IPS-NIHi7 (cell line): ENCODE measurements around the gene SAG.
"Not testable (repeated sequence)": the region's sequence is repeated elsewhere in the genome, so short reads cannot be mapped to it uniquely, and the experiment has no call there.

ENCODE experiments used
- DNase-seq: peaks from one replicate; pipeline ENCODE4 v3.0.0; 2012; ENCODE audit warnings: mixed read lengths; ENCODE audit errors: extremely low spot score

Gene SAG

DNA sequence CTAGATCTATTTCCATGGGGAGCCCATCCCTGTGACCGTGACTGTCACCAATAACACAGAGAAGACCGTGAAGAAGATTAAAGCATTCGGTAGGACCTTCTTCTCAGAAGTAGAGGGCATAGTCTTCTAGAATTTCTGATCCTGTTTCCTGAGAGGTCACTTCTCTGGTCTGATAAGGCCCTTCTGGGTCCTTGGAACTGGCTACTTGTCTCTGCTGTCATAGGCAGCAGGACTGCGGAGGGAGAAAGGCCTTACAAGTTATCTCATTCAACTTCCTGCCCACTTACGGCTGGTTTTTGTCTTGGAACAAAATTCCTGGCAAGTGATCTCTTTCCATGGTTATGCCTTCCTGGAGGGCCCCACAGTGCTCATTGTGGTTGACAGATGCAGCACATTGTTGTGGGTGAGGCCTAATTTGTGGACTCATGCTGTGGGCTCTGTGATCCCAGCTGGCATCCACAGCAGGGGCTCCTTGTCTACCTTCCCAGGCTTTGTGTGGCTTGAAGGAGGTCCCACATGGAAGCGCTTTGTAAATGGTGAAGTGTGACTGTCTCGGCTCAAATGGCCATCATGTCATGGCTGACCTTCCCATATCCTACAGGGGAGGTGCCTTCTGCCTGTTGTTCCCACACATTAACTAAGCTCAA, 22.0 kb downstream of the SAG start:
- DNase-seq = peak; percentile 49

DNA sequence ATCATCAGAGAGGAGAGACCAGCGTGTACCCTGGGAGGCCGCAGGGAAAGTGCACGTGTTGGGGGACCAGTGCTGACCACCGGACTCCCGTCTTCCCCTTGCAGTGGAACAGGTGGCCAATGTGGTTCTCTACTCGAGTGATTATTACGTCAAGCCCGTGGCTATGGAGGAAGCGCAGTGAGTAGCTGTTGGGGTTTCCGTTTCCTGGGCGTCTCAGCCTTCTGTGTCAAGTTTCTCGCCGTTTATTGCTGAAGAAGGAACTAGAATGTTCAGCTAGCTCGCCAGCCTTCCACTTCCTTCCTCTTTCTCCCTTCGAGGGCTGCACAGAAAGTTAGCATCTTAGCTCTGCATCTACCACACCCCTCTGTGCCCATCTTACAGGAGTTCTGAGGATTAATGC, 23.9 kb downstream of the SAG start:
- no peak for DNase-seq

DNA sequence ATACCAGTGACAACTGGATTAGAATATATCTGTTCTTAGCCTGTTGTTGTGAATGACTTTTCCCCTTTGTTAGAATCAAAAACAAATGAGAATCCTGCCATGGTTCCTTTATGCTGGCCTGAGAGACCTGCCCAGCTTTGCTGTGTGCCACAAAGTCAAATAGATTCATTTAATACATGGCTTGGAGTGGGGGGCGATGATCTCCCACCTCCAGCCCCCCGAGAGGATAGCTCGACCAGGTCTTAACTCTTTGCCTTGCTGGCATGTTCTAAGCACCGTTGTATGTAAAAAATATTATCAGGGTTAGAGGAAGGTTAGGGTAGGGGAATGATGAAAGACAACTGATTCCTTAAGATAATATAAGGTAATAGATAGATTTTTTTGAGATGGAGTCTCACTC, 24.5 kb downstream of the SAG start:
- DNase-seq = no peak

DNA sequence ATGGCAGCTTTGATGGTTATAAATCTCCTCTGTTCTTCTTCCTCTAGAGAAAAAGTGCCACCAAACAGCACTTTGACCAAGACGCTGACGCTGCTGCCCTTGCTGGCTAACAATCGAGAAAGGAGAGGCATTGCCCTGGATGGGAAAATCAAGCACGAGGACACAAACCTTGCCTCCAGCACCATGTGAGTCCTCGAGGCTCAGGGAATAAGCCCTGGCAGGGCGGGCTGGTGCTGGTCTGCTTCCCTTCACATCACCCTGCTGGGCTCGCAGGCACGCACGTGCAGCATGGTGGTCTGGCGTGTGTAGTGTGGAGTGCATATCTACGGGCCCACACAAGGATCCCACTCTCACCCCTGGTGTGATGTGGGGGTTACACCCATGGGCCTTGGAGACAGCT, 27.3 kb downstream of the SAG start:
- DNase-seq = no peak

DNA sequence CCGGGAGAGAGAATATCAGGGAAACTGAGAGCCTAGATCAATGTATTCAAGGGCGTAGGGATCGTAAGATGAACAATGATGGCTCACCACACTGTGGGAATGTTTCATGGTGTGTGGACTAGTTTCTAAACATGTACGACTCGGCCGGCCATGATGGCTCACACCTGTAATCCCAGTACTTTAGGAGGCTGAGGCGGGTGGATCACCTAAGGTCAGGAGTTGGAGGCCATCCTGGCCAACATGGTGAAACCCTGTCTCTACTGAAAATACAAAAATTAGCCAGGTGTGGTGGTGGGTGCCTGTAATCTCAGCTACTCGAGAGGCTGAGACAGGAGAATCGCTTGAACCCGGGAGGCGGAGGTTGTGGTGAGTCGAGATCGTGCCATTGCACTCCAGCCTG, 28.5 kb downstream of the SAG start:
- not testable (repeated sequence) for DNase-seq

DNA sequence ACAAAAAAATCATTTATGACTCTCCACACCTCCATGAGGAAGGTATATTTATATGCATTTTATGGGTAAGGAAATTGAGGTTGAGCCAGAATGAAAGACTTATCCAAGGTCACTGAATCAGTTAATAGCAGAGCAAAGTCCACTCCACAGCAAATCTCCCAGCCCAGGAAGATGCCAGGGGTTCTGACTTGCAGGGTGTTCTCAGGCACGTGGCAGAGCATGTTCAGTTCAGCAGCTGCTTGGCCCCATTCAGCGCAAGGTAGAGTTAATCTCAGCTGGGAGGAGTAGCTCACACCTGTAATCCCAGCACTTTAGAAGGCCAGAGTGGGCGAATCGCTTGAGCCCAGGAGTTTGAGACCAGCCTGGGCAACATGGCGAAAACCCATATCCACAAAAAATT, 28.9 kb downstream of the SAG start:
- DNase-seq = no peak

DNA sequence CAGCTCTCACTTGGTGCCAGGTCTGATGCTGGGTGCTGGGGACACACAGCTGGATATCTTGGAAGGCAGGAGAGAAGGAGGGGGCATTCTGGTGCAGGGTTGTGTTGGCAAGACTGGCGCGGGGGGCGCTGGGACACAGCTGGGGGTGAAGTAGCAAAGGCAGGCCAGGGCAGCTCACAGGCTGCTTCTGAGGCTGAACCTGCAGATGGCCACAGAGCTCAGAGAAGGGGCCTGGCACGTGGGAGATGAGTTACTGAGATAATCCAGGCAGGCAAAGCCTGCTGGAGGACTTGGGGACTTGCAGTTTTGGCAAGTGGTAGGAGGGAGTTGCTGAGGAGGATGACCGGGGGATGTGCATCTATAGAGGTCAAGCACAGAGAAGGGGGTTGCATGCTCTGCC, 30.4 kb downstream of the SAG start:
- no peak for DNase-seq

DNA sequence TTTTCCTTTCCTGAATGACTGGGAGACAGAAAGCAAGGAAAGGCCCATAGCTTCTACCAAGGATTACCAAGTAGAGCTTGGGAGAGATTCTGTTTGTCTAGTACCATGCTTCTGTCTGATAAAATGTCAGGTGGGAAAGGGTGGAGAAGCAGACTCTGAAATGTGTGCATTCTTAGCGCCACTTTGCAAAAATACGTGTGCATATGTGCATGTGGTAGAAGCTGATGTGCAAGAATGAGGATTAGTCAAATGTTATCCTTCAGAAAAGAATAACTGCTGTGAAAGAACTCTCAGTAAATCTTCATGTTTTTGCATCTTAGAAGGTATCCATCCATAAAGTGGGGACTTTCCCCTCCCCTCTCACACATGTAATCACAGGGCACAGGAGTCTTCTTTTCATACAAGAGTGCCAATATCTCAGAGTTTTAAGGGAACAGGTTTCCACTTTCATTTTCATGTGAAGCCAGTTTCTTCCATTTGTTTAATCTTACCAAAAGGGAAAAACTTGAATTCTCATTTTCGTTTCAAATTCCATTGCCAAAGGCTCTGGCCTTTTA, 31.3 kb downstream of the SAG start:
- no peak for DNase-seq

DNA sequence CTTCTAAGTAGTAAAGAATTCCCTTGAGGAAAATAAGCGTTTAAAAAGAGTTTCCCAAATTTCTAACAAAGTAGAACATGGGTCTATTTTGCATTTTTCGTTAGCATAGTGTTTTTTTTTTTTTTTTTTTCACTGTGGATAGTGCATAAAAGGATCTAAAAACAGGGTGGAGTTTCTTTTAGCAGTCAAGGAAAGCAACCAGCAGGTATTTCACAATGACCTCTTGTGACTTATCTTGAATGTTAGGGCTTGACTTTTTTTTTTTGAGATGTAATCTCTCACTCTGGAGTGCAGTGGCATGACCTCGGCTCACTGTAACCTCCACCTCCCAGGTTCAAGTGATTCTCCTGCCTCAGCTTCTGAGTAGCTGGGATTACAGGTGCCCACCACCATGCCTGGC, 31.8 kb downstream of the SAG start:
- DNase-seq = no peak

DNA sequence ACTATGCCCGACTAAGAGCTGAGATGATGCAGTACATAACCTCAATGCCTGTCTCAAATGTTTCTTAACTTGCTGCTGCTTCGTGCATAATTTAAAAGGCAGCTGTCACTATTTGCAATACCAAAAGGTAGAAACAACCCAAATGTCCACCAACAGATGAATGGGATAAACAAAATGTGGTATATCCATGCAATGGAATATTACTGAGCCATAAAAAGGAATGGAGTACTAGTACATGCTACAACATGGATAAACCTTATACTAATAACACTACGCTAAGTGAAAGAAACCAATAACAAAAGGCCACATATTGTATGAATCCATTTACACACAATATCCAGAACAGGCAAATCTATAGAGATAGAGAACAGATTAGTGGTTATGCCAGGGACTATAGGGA, 33.7 kb downstream of the SAG start:
- no peak for DNase-seq

DNA sequence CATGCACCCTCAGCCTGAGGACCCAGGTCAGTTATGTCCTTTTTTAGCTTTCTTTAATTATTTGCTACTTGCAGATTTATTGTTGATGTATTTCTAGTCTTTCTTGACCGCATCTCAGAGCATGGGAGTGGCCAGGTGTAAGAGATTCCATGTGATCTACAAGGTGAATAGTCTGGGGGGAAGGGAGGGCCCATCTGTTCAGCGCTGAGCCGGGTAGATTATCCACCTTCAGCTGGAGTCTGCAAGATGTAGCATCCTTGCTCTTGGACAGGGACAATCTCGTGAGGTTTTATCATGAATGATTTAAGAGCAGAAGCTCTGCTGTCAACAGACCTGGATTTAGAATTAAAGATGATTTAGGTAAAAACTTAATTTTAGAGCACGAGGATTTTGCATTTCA, 34.7 kb downstream of the SAG start:
- no peak for DNase-seq

DNA sequence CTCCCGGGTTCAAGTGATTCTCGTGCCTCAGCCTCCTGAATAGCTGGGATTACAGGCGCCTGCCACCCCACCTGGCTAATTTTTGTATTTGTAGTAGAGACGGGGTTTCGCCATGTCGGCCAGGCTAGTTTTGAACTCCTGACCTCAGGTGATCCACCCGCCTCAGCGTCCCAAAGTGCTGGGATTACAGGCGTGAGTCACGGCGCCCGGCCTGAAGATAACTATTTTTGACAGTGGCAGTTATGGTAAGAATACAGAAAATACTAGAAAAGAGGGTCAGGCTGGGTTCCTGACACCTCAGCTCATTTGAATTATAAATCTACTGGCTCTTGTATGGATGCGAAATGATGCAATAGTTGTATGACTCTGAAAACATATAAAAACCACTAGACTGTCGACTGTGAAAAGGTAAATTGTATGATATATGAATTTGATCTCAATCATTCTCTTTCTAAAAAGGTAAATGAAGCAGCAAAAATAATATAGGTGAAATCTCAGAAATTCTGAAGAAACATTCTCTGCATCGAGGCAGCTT, 35.6 kb downstream of the SAG start:
- no peak for DNase-seq

DNA sequence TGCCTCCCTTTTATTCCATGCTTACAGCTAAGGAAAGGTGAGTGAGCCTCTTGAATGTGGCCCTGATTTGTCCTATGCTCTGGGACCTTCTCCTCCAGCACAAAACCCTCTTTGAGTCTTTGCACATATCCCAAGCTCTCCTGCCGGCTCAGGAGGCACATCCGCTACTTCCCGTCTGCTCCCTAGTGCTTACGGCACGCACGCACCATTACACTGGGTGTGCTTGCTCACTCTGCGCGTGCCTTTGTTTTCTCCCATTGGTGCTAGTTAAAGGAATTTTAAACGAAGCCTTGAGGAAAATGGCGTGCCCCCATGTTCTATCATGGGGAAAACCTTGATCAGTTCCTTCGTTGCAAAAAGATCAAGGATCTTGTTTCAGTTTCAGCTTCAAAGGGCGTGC, 38.8 kb downstream of the SAG start:
- no peak for DNase-seq

DNA sequence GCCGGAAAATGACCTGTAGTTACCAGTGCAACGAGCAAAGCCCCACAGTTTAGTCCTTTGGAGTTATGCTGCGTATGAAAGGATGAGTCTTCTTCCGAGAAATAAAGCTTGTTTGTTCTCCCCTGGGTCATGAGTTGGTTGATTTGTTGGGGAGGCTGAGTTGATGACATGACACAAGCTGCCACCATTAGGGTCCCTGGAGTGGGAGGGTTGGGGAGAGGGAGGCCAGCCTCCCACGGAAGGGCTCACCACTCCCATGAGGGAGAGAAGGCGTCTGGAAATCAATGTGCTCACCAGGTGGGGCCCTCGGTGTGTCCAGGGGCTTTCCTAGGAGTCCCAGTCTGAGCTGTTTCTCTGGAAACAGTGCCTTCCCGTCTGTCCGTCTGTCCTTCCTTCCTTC, 39.3 kb downstream of the SAG start:
- DNase-seq = no peak

DNA sequence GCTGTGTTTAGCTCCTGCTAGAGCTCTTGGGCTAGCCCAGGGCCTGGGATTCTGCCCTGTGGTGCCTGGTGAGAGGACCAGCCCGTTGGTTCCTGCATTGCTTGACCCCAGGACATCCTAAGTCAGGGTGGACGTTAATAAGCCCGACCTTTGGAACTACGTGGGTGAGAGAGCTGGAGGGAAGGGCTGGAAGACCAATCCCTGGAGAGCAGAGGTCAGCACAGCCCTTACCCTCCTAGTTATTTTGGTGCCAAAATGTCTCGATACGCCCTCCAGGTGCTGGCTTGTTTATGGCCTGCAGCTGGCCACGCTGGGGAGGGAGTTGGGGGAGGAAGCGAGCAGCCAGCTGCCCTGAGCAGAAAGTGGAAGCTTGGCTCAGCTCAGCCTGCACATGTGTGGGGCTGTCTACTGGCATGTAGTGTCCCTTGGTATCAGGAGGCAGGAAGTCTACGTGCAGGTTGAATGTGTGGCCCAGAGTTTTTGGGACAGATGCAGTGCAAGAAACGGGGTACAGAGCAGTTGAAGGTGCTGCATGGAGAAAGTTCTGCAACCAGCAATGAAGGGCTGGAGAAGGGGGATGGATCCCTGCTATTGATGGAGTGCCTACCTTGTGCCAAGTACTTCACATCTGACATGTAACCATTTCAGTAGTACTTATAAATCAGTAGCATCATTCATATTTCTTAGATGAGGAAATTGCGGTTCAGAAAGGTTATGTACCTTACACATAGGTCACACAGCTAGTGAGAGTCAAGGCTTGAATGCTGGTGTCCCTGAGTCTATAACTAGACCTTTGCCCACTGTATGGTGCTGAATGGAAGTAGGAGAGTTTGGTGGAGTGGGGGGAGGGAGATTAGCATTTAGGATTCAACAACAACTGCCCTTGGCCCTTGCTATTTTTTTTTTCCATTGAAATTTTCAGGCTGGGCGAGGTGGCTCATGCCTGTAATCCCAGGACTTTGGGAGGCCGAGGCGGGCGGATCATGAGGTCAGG, 41.7 kb downstream of the SAG start:
- DNase-seq = no peak

DNA sequence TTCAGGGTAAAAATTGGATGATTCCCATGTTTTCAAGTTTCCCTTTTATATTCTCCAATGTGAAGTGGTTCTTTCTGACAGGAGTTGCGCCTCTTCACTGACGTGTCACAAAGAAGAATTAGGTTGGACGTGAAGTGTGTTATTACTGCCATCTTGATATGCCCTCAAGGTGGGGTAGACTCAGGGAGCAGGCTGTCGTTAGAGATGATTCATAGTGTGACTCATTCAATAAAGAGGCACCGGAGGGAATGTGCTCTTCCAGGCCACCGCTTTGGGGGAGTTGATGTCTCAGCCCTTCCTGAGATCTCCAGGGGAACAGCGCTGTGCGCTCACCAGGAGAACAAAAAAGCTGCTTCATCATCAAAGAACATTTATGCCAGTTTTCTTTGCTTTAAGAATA, 43.1 kb downstream of the SAG start:
- DNase-seq = peak; percentile 47

DNA sequence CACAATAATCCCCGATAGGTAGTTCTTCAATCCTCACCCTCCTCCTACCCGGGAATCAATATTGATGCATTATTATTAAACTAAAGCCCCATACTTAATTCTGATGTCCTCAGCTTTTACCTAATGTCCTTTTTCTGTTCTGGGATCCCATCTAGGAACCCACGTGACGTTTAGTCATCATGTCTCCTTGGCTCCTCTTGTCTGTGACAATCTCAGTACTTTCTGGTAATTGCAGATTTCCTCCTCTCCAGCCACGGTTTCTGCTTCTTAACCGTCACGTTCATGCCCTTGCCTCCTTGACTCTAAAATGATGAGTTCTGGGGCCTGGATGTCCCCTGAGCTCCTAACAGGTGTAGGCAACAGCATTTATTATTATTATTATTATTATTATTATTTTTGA, 43.8 kb downstream of the SAG start:
- DNase-seq = no peak

DNA sequence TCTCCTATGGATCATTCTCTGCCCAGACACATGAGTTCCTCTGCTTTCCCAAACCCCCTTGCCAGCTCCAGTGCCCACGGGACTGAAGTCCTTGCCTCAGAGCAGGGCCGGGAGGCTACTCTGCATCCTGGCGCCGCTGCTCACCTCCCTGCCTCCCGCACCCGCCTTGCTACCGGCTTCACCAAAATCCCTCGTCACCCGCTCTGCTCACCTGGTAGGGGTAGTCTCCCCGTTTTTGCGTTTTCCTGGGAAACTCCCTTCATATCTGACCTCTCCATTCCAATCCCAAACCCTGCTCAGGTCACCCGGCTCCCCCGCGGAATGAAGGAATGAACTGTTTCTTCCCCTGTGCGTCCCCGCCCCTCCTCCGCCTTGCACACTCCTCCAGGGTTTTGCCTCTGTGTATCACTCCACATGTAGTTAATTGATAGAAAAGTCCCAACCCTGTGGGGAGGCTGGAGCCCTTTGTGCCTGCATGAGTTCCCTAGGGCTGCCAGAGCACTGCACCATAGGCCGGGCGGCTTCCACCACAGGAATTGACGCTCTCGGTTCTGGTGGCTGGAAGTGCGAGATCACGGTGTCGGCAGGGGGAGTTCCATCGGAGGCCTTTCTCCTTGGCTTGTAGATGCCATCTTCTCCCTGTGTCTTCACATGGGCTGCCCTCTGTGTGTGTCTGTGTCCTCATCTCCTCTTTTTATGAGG, 44.7 kb downstream of the SAG start:
- DNase-seq = no peak

DNA sequence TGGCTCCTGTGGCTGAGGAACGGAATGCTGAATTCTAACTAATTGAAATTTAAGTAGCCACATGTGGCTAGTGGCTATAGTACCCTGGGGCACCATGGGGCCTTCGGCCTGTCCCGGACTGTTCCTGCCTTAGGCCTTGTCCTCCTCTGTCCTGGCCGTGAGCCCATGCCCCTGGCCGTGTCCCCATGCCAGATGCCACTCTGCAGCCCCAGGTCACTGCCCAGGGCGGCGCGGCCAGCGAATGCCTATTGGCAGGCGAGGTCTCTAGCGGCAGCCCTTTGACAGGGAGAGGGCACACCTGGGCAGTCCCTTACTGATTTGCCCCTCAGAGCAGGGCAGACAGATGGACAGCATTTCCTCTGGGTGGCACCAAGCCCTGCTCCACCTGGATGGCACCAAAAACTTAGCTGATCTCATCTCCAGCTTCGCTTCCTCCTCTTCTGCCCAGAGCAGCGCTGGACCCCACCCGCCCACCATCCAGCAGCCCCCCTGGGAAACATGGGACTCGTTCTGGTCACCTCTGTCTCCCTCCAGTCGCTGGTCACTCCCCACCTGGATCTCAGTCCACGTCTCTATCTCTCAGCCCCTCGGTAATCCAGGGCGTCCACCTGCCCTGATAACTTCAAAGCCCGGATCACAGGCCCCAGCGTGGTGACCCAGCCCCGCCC, 45.6 kb downstream of the SAG start:
- DNase-seq = no peak

DNA sequence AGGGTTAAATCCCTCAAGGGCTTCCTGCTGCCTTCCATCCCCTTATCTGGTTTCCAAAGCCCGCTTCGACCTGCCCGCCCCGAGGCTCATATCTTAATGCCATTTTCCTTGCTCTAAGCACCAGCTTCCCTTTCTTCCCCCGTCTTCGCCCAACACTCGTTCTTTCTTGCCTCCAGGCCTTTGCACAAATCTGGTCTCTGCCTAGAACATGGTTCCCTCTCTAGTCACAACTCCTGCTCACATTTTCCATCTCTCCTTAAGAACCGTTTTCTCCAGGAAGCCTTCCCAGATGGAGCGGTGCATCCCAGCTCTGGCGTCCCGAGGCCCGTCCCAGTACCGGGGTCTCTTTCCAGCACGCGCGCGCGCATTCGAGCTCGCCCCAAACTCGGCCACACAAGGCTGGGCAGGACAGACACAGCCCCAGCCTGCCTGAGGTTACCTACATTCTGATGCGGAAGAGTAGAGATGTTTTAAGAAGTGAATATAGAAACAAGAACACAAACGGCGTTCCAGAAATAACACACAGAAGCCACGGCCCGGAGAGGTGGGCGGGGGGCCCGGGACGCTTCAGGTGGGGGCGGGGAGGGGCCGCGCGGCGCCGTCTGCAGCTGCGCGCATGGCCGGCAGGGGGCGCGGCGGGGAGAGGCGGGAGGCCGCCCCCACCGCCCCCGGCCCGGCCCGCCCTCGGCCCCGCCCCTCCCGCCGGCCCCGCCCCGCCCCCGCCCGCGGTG, 46.3 kb downstream of the SAG start, which contains the start of gene DGKD:
Gene DGKD, plus strand, starts transcription at position 726 of the 731 bp plus-strand sequence. CDS start 25 bp downstream, outside the sequence.
- peak; percentile 94 for DNase-seq

DNA sequence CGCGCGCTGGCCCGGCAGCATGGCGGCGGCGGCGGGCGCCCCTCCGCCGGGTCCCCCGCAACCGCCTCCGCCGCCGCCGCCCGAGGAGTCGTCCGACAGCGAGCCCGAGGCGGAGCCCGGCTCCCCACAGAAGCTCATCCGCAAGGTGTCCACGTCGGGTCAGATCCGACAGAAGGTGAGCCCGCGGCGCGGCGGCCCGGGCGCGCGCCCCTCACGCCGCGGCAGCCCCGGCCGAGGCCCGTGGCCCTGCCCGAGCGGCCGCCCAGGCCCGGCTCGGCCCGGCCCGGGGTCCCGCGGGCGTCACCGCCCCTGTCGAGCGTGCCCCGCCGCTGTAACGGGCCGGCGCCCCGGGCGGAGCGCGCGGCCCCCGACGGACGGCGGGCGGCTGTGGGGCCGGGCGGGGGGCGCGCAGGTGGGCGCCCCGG, 46.9 kb downstream of the SAG start:
- DNase-seq = no peak
